Keratinocyte (primary cell): ENCODE results near the gene EXD2.

ENCODE experiments used
- EZH2 ChIP-seq: IDR thresholded peaks from one replicate; pipeline ENCODE4 v1.6.1; 2012; ENCODE audit warnings: inconsistent platforms, mild to moderate bottlenecking, low read length, moderate library complexity
- TF ChIP-seq, protein P1 (sequence below), 3 experiments: IDR thresholded peaks in 1 of 3; conservative IDR thresholded peaks in 1 of 3; optimal IDR thresholded peaks in 1 of 3; 2 replicates in 2 of 3; 3 replicates in 1 of 3; pipeline versions ENCODE3 to v1.5.1; 2011; ENCODE audit warnings: low read length in 3 of 3, mild to moderate bottlenecking in 3 of 3, moderate library complexity in 2 of 3, control low read depth in 1 of 3, inconsistent platforms in 1 of 3; ENCODE audit not compliant: insufficient read depth in 2 of 3; ENCODE audit errors: extremely low read depth in 1 of 3

GRCh38 chr14:69235708-69236107 lies 44.4 kb downstream of the EXD2 start:
- TF ChIP-seq, protein P1, sequence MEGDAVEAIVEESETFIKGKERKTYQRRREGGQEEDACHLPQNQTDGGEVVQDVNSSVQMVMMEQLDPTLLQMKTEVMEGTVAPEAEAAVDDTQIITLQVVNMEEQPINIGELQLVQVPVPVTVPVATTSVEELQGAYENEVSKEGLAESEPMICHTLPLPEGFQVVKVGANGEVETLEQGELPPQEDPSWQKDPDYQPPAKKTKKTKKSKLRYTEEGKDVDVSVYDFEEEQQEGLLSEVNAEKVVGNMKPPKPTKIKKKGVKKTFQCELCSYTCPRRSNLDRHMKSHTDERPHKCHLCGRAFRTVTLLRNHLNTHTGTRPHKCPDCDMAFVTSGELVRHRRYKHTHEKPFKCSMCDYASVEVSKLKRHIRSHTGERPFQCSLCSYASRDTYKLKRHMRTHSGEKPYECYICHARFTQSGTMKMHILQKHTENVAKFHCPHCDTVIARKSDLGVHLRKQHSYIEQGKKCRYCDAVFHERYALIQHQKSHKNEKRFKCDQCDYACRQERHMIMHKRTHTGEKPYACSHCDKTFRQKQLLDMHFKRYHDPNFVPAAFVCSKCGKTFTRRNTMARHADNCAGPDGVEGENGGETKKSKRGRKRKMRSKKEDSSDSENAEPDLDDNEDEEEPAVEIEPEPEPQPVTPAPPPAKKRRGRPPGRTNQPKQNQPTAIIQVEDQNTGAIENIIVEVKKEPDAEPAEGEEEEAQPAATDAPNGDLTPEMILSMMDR (optimal IDR thresholded peaks at IDR 0.05 in 1 of 3, IDR thresholded peaks at IDR 0.05 in 1 of 3, conservative IDR thresholded peaks at IDR 0.05 in 1 of 3; ENCODE audit: extremely low read depth in 1 of 3, insufficient read depth in 2 of 3, low read length in 3 of 3) = no peak
- TF ChIP-seq EZH2 = no peak
